IPS-20b (cell line): ENCODE measurements around the gene ADAM12.

Source experiments
- H3K27ac ChIP-seq: one replicate; pipeline ENCODE4 v1.5.1; 2013; ENCODE audit warnings: low read length
- H3K27me3 ChIP-seq: 2 replicates; pipeline ENCODE4 v1.6.1; 2013; ENCODE audit warnings: mild to moderate bottlenecking, low read length, inconsistent platforms; ENCODE audit not compliant: insufficient read depth
- H3K36me3 ChIP-seq: 2 replicates; pipeline ENCODE4 v1.6.1; 2013; ENCODE audit warnings: low read depth, mild to moderate bottlenecking, inconsistent platforms, low read length, moderate library complexity; ENCODE audit not compliant: insufficient read depth
- H3K4me1 ChIP-seq: 2 replicates; pipeline ENCODE4 v1.6.1; 2013; ENCODE audit warnings: mild to moderate bottlenecking, control low read depth, inconsistent platforms, low read length, moderate library complexity; ENCODE audit not compliant: insufficient read depth
- H3K4me3 ChIP-seq: 2 replicates; pipeline ENCODE4 v1.5.1; 2013; ENCODE audit warnings: mild to moderate bottlenecking, low read length, inconsistent platforms
- H3K9ac ChIP-seq: 2 replicates; pipeline ENCODE4 v1.6.1; 2013; ENCODE audit warnings: low read depth, mild to moderate bottlenecking, inconsistent platforms, low read length, moderate library complexity
- H3K9me3 ChIP-seq: 2 replicates; pipeline ENCODE4 v1.6.1; 2013; ENCODE audit warnings: mild to moderate bottlenecking, low read depth, low read length, inconsistent platforms; ENCODE audit not compliant: insufficient read depth

ADAM12 gene

DNA sequence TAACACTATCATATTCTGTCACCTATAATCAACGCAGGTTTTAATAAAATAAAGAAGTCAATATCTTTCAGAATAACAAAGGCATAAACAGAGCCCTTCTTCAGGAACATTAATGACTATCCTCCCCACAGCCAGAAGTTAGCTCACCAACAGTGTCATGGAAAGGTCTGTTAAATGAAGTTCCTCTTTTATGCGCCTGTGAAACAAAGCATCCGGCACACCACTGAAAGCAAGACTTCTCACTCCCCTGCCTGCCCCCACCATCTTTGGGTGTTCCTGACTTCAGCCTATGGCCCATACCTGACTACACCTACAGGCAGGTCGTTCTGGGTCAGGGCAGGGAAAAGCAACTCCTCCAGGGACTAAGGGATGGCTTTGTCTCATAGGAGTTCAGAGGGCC, 286.5 kb downstream of the ADAM12 start:
- H3K36me3 ChIP-seq: no peaks in the 10 kb centered on the region
- H3K27me3 ChIP-seq: no peaks in the 10 kb centered on the region
- H3K9ac ChIP-seq: no peak overlapping the region
- no peaks in the 10 kb centered on the region for H3K9me3 ChIP-seq
- H3K27ac ChIP-seq: no peak overlapping the region
- H3K4me1 ChIP-seq: peaks cover 7% of the 10 kb centered on the region; the same call in 1 of the 2 replicates
- no peak overlapping the region for H3K4me3 ChIP-seq

DNA sequence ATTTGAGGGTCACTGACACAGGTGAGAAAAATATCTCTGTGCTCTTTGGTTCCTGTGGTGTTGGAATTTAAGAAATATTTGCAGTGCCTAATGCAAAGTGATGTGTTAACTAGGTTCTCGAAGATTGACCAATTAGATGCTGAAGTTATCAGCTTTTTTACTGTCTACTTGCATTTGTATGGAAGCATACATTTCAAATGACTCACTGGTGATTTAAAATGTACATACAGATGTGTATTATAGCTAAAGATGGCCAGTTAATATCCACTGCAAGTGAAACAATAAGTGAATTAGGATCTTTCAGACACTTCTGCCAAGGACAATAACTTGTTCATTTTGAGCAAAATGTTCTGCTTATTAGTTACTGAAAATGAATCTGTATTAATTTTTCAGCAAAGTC, 287.0 kb downstream of the ADAM12 start:
- Histone ChIP-seq H3K4me1 (peaks cover 7% of the 10 kb centered on the region; the same call in 1 of the 2 replicates), H3K27ac (no peak overlapping the region), H3K9ac (no peak overlapping the region), H3K9me3 (no peaks in the 10 kb centered on the region), H3K27me3 (no peaks in the 10 kb centered on the region), H3K36me3 (no peaks in the 10 kb centered on the region), H3K4me3 (no peak overlapping the region)

DNA sequence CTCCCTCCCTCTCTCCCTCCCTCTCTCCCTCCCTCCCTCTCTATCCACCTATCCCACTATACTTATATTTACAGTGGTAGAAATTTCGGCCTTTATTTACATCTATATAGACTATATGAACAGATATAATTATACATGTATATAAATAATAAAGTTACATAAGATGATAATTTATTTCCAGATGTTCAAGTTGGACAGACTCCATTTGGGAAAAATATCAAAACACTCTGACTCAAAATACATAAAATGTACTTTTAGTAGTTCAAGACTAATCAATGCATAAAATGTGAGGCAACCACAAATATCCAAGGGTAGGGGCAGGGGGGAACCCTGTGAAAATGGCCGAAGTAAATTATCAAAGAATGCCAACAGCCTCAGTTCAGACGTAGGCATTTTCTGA, 288.9 kb downstream of the ADAM12 start:
- Histone ChIP-seq H3K4me1 (peaks cover 7% of the 10 kb centered on the region; the same call in 1 of the 2 replicates), H3K36me3 (no peaks in the 10 kb centered on the region), H3K9me3 (no peaks in the 10 kb centered on the region), H3K27me3 (no peaks in the 10 kb centered on the region), H3K4me3 (no peak overlapping the region), H3K9ac (no peak overlapping the region), H3K27ac (no peak overlapping the region)

DNA sequence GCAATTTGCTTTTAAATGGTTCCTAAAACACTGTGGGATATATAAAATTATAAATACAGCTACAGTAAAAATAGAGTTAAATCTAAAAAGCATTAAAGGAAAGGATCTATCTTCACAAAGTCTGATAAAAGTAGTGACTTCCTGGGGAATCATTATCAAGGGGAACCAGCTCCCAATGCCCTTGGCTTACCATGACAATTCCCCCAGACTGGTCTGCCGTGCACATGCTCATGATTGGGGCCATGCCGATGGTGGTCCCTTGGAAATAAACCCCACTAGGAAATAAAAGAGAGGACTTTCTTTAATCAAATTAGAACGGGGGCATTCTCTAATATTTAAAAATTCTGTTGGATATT, 290.1 kb downstream of the ADAM12 start:
- Histone ChIP-seq H3K4me3 (no peak overlapping the region), H3K27ac (no peak overlapping the region), H3K36me3 (no peaks in the 10 kb centered on the region), H3K27me3 (no peaks in the 10 kb centered on the region), H3K4me1 (peaks cover 7% of the 10 kb centered on the region; the same call in 1 of the 2 replicates), H3K9ac (no peak overlapping the region), H3K9me3 (no peaks in the 10 kb centered on the region)

DNA sequence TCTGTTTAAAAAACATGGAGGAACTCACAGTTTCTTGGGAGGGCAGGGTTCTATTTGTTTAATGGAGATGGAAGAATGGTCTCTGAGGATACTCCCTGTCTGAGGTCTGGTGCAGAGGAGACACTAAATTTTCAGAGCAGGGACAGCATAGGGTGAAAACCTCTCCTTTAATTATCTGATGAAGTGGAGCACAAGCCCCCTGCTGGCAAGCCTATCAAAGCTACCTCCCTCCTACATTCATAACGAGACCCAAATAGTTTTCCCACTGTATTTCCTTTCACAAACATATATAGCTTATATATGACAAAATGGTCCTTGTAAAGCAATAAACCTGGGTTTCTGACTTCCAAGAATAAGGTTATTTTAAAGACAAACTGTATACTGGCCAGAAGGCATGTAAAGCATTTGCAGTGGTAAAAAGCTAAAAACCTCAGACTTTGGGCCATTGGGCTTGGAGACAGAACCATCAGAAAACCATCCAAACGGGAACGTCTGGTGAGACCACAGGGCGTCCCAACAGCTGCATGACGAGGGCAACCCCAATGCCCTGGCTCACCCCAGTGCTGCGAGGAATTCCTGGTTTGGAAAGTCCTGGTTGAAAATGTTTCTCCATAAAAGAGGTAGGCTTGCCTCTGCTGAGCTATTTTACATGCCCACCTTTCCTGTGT, 290.6 kb downstream of the ADAM12 start:
- no peak overlapping the region for H3K27ac ChIP-seq
- peaks cover 7% of the 10 kb centered on the region; the same call in 1 of the 2 replicates for H3K4me1 ChIP-seq
- H3K9ac ChIP-seq: no peak overlapping the region
- no peaks in the 10 kb centered on the region for H3K27me3 ChIP-seq
- no peak overlapping the region for H3K4me3 ChIP-seq
- H3K9me3 ChIP-seq: no peaks in the 10 kb centered on the region
- no peaks in the 10 kb centered on the region for H3K36me3 ChIP-seq

DNA sequence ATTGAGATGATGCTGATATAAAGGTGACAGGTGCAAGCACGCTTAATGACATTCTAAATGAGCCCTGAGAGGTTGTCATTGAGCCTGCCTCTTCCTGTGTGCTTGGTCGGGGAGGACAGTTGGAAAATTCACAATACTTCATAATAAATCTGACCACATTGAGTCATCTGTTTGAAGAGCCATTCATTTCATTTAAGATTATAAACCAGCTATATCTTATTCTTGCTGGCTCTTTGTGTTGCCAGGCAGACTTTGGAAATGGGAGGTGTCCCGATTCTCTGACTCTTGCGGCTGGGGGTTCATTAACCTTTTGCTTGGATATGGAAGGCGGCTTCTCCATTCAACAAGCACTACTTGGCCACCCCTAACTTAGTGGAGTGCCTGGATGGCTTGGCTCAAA, 293.7 kb downstream of the ADAM12 start:
- no peak overlapping the region for H3K4me3 ChIP-seq
- no peaks in the 10 kb centered on the region for H3K9me3 ChIP-seq
- no peaks in the 10 kb centered on the region for H3K36me3 ChIP-seq
- H3K9ac ChIP-seq: no peak overlapping the region
- H3K4me1 ChIP-seq: peaks cover 4% of the 10 kb centered on the region; the same call in 1 of the 2 replicates
- no peaks in the 10 kb centered on the region for H3K27me3 ChIP-seq
- H3K27ac ChIP-seq: no peak overlapping the region

DNA sequence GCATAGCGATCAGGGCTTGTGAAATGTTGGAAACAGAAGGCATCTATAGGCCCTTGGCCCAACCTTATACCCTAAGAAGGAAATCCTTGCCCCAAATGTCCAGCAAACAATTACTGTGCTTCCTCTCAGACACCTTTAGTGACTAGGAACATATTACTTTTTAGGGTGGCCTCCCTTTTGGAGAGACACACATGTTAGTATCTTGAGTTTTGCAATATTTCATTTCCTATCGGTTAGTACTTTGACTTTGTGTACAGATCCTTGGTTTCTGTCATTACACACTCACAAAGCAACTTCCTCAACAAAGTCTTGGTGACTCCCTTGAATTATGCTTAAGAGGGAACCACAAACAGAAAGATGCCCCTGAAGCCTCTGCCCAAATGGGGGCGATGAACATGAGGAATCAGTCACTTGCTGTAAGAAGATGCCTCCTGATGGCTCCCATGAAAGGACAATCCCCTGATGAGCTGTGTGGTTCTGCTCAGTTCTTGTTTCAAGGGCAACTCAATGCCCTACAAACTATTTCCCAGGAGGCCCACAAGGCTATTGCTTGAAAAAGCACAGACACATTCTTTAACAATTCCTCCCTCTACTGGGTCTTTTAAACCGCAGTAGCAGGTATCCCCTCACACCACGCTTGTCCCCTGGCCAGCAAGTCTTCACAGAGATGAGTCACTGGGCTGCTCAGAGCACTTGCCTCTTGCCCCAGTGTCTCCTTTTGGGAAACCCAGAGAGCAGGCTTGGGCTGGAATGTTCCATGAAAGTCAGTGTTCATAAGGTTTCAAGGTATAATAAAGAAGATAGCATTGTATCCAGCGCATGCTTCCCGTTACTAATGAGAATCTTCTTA, 295.7 kb downstream of the ADAM12 start:
- H3K9ac ChIP-seq: no peak overlapping the region
- no peak overlapping the region for H3K27ac ChIP-seq
- no peak overlapping the region for H3K4me3 ChIP-seq

DNA sequence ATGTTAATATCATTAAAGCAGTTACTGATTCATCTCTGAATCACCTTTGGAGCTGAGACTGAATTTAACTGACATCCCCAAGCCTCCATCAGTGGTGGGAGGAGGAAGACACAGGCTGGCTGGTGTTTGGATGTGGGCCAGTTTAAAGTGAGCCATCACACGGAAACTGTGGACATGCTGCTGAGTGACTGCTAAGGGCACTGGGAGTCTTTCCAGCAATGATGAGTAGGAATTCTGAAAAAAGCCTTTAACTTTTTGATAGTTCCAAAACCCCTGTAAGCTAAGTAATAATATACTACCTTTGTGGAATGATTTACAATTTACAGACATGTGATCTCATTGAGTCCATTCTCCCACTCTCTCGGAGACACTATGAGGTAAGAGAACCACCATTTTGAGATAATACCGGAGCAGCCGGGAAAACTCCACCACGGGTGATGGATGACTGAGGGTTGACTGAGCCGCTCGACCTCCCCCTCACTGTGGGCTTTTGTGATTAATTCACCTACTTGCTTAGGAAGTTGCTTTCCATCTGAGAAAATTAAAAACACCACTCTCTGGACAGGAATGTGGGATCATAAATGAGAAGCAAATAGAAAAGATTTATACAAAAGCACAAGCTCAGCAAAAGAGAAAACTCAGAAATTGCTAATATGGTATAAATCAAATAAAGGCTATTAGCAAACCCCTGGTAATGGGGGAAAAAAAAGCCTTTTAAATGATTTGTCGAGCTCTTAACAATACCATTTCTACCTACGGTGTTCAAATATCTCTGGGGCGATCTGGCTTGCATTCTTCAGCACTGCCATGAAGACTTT, 297.2 kb downstream of the ADAM12 start:
- Histone ChIP-seq H3K9ac (no peak overlapping the region), H3K36me3 (no peaks in the 10 kb centered on the region), H3K27ac (no peak overlapping the region), H3K27me3 (no peaks in the 10 kb centered on the region), H3K9me3 (no peaks in the 10 kb centered on the region), H3K4me1 (no peaks in the 10 kb centered on the region), H3K4me3 (no peak overlapping the region)

More for the DNA sequence above, 295.7 kb downstream of the ADAM12 start:
- no peaks in the 10 kb centered on the region; the same call in 1 of the 2 replicates for H3K4me1 ChIP-seq
- no peaks in the 10 kb centered on the region for H3K36me3 ChIP-seq
- no peaks in the 10 kb centered on the region for H3K27me3 ChIP-seq
- no peaks in the 10 kb centered on the region for H3K9me3 ChIP-seq

DNA sequence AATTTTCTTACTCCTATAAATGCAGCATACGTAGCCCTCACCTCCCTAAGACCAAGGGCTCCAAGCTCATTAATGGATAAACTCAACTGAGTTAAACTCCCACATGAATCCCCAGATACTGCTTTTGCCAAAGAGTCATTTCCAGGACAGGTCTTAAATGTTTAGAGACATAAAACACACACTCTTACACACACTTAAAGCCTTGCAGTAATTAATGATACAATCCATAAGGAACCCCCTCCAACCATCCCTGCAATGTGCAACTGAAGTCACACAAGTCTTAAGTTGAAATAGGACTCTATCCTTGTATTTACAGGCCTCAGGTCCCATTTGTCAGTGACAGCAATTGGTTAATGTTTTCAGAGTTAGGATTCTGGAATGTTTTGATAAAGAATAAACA, 297.8 kb downstream of the ADAM12 start:
- H3K4me1 ChIP-seq: no peaks in the 10 kb centered on the region
- no peaks in the 10 kb centered on the region for H3K27me3 ChIP-seq
- H3K36me3 ChIP-seq: no peaks in the 10 kb centered on the region
- H3K4me3 ChIP-seq: no peak overlapping the region
- H3K9ac ChIP-seq: no peak overlapping the region
- H3K9me3 ChIP-seq: no peaks in the 10 kb centered on the region
- H3K27ac ChIP-seq: no peak overlapping the region

DNA sequence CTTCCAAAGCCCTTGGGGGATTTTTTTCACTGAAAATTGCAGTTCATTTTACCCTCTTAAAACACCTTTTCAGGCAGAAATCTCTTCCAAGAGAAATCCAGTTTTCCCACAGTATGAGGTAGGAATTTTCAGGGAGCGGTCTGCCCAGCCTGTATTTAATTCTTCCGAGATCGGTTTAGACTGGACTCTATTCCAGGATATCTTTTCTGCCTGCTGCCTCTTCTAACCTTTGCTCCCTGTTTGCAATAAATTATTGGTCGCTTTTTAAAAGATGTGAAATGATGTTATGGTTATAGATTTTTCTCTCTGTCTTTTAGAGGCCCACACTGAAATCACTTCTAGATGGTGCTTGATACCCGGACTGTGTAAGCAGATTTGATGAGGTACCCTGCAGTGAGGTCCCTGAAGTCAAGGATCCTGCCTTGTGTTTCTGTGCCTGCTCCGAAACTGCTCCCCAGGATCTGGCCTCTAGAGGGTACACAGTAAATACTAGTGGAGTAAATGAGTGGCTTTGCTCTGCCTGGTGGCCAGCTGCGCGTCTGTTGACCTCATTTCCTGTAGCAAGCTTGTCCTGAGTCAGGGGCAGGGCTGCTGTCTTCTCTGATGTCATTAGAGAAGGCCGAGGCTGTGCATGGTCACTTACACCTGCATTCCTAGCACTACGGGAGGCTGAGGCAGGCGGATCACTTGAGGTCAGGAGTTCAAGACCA, 300.3 kb downstream of the ADAM12 start:
- H3K4me3 ChIP-seq: no peak overlapping the region
- H3K27ac ChIP-seq: no peak overlapping the region
- H3K27me3 ChIP-seq: no peaks in the 10 kb centered on the region
- no peaks in the 10 kb centered on the region for H3K36me3 ChIP-seq
- no peaks in the 10 kb centered on the region for H3K9me3 ChIP-seq
- H3K9ac ChIP-seq: no peak overlapping the region
- H3K4me1 ChIP-seq: no peaks in the 10 kb centered on the region

DNA sequence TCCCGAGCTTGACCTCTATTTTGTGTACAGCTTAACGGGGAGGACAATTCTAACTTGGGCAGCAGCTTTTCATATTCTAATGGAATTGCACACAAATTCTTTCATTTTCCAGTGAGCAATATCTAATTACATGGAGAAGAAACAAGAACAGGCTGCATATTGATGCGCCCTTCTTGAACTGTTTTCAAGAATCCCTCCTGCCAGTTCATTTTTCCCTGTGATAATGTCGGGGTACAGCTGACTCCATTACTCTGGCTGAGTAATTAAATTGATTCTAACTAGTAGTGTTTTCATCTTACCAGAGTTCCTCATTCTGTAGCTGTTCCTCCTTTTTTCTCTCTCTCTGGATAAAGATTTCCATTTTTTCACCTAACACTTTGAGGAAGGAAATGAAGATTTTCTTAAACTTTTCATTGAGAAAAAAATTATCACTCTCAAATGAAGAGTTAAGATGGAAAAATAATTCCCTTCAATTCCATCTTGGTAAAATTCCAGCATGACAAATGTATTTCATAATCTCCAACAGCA, 301.1 kb downstream of the ADAM12 start:
- Histone ChIP-seq H3K27ac (no peak overlapping the region), H3K27me3 (no peaks in the 10 kb centered on the region), H3K36me3 (no peaks in the 10 kb centered on the region), H3K9ac (no peak overlapping the region), H3K9me3 (no peaks in the 10 kb centered on the region), H3K4me3 (no peak overlapping the region), H3K4me1 (no peaks in the 10 kb centered on the region)
